ENCODE data around the gene PFN3.
"Not testable (repeated sequence)": the region's sequence is repeated elsewhere in the genome, so short reads cannot be mapped to it uniquely, and the experiment has no call there.

The PFN3 gene

GRCh38 chr5:177427211-177427822, 26.9 kb upstream of the PFN3 start:
- no peak for DNase-seq (ENCODE audit: low read depth)
- H3K4me3 ChIP-seq (ENCODE audit: low read depth, low read length): peak overlapping the region; percentile 83

GRCh38 chr5:177426566-177427210, 26.2 kb upstream of the PFN3 start, which contains the start of gene GRK6:
GRK6 (plus strand) TSS chr5:177426676; CDS start chr5:177426846, 170 bp downstream.
- DNase-seq (ENCODE audit: low read depth): no peak
- peak within 1 kb of the TSS; percentile 83 for H3K4me3 ChIP-seq (ENCODE audit: low read depth, low read length)

- DNase-seq (ENCODE audit: low read depth): peak; percentile 100
Observed at GRCh38 chr5:177425801-177426565, 25.5 kb upstream of the PFN3 start.

GRCh38 chr5:177425196-177425800, 24.8 kb upstream of the PFN3 start:
- DNase-seq (ENCODE audit: low read depth): no peak
- H3K4me3 ChIP-seq (ENCODE audit: low read depth, low read length): peak overlapping the region; percentile 54

More at GRCh38 chr5:177425801-177426565, 25.5 kb upstream of the PFN3 start:
- H3K4me3 ChIP-seq (ENCODE audit: low read depth, low read length): peak overlapping the region; percentile 54

GRCh38 chr5:177423671-177424070, 23.2 kb upstream of the PFN3 start:
- H3K4me3 ChIP-seq (ENCODE audit: low read depth, low read length): no peak overlapping the region
- DNase-seq (ENCODE audit: low read depth): no peak

- no peak overlapping the region for H3K4me3 ChIP-seq (ENCODE audit: low read depth, low read length)
- DNase-seq (ENCODE audit: low read depth): no peak
Observed at GRCh38 chr5:177421062-177421798, 20.8 kb upstream of the PFN3 start.

GRCh38 chr5:177420472-177420871, 20.0 kb upstream of the PFN3 start:
- not testable (repeated sequence) for H3K4me3 ChIP-seq (ENCODE audit: low read depth, low read length); DNase-seq (ENCODE audit: low read depth)

- no peak overlapping the region for H3K4me3 ChIP-seq (ENCODE audit: low read depth, low read length)
- no peak for DNase-seq (ENCODE audit: low read depth)
Observed at GRCh38 chr5:177419046-177419445, 18.6 kb upstream of the PFN3 start.

GRCh38 chr5:177417081-177417480, 16.6 kb upstream of the PFN3 start:
- DNase-seq (ENCODE audit: low read depth); H3K4me3 ChIP-seq (ENCODE audit: low read depth, low read length): not testable (repeated sequence)

GRCh38 chr5:177414481-177414880, 14.0 kb upstream of the PFN3 start:
- H3K4me3 ChIP-seq (ENCODE audit: low read depth, low read length): no peak overlapping the region
- no peak for DNase-seq (ENCODE audit: low read depth)

- H3K4me3 ChIP-seq (ENCODE audit: low read depth, low read length): no peak overlapping the region
- no peak for DNase-seq (ENCODE audit: low read depth)
Observed at GRCh38 chr5:177412603-177413233, 12.3 kb upstream of the PFN3 start.

GRCh38 chr5:177410575-177410974, 10.1 kb upstream of the PFN3 start:
- H3K4me3 ChIP-seq (ENCODE audit: low read depth, low read length): no peak overlapping the region

GRCh38 chr5:177409043-177409801, 8.8 kb upstream of the PFN3 start, which contains the start of gene F12:
F12 (minus strand) TSS chr5:177409564; CDS start chr5:177409527, 37 bp downstream.
- H3K4me3 ChIP-seq (ENCODE audit: low read depth, low read length): no peak within 1 kb of the TSS
- no peak for DNase-seq (ENCODE audit: low read depth)

More at GRCh38 chr5:177410575-177410974, 10.1 kb upstream of the PFN3 start:
- no peak for DNase-seq (ENCODE audit: low read depth)

GRCh38 chr5:177405805-177406204, 5.3 kb upstream of the PFN3 start:
- H3K4me3 ChIP-seq (ENCODE audit: low read depth, low read length): no peak overlapping the region
- no peak for DNase-seq (ENCODE audit: low read depth)

- DNase-seq (ENCODE audit: low read depth): no peak
- no peak overlapping the region for H3K4me3 ChIP-seq (ENCODE audit: low read depth, low read length)
Observed at GRCh38 chr5:177405312-177405711, 4.9 kb upstream of the PFN3 start.

GRCh38 chr5:177404641-177405179, 4.2 kb upstream of the PFN3 start:
- peak overlapping the region; percentile 66 for H3K4me3 ChIP-seq (ENCODE audit: low read depth, low read length)
- DNase-seq (ENCODE audit: low read depth): no peak

GRCh38 chr5:177403792-177404640, 3.6 kb upstream of the PFN3 start:
- peak overlapping the region; percentile 66 for H3K4me3 ChIP-seq (ENCODE audit: low read depth, low read length)
- DNase-seq (ENCODE audit: low read depth): no peak

Measured in skeletal muscle cell (primary cell).